Stimulated activated CD8-positive, alpha-beta memory T cell treated with anti-CD3 and anti-CD28 coated beads, Interleukin-7, amount 100 ng/mL, for 24 hours (primary cell): Measurements from ENCODE around the gene SLC5A5.
"Not testable (repeated sequence)": the region's sequence is repeated elsewhere in the genome, so short reads cannot be mapped to it uniquely, and the experiment has no call there.

ENCODE experiments used
- DNase-seq: peaks from one replicate; pipeline ENCODE4 v3.0.0-alpha.2; 2020; ENCODE audit warnings: low read depth

Gene SLC5A5

GRCh38 chr19:17871032-17871877 lies 490 bp upstream of the SLC5A5 start:
- no peak for DNase-seq

DNA sequence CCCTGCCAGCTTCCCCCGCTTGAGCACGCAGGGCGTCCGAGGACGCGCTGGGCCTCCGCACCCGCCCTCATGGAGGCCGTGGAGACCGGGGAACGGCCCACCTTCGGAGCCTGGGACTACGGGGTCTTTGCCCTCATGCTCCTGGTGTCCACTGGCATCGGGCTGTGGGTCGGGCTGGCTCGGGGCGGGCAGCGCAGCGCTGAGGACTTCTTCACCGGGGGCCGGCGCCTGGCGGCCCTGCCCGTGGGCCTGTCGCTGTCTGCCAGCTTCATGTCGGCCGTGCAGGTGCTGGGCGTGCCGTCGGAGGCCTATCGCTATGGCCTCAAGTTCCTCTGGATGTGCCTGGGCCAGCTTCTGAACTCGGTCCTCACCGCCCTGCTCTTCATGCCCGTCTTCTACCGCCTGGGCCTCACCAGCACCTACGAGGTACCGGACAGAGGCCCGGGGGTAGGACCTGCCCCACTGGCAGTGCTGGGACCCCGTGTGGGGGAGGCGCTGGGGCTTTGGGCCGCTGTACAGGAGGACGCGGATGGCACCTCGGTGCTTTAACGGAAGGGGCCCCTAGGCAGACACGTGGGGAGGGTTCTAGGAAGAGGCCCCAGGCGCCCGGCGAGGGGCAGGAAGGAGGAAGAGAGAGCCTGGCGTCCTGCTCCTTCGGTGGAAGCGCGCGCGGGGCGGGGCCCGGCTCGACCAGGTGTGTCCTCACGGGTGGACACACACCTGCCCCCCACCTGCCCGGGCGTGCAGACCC lies 681 bp downstream of the SLC5A5 start:
- DNase-seq: no peak

GRCh38 chr19:17873786-17874757 lies 2.3 kb downstream of the SLC5A5 start:
- DNase-seq: peak; percentile 53

DNA sequence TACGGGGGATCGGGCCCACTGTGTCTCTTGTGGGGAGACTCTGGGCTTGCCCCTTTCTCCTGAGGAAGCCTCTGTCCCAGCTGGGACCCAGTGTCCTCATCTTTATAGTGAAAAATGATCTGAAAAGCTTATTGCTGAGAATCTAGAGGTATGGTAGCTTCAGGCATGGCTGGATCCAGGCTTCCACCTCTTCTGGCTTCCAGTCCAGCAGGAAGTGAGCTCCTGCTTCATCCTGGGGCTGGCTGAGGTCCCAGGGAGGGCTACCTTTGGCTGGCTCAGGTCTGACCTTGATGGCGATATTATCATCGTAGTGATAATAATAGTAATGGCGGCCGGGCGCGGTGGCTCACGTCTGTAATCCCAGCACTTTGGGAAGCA lies 3.0 kb downstream of the SLC5A5 start:
- DNase-seq: no peak

DNA sequence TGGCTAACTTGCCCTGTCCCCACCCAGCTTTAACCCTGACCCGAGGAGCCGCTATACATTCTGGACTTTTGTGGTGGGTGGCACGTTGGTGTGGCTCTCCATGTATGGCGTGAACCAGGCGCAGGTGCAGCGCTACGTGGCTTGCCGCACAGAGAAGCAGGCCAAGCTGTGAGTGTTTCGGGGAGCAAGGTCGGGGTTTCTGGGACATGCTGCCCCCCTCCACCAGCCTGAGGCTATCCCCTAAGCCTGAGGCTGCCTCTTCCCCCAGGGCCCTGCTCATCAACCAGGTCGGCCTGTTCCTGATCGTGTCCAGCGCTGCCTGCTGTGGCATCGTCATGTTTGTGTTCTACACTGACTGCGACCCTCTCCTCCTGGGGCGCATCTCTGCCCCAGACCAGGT lies 6.0 kb downstream of the SLC5A5 start:
- no peak for DNase-seq

GRCh38 chr19:17879466-17879865 lies 7.7 kb downstream of the SLC5A5 start:
- no peak for DNase-seq

GRCh38 chr19:17881701-17882100 lies 10.0 kb downstream of the SLC5A5 start:
- DNase-seq: no peak

DNA sequence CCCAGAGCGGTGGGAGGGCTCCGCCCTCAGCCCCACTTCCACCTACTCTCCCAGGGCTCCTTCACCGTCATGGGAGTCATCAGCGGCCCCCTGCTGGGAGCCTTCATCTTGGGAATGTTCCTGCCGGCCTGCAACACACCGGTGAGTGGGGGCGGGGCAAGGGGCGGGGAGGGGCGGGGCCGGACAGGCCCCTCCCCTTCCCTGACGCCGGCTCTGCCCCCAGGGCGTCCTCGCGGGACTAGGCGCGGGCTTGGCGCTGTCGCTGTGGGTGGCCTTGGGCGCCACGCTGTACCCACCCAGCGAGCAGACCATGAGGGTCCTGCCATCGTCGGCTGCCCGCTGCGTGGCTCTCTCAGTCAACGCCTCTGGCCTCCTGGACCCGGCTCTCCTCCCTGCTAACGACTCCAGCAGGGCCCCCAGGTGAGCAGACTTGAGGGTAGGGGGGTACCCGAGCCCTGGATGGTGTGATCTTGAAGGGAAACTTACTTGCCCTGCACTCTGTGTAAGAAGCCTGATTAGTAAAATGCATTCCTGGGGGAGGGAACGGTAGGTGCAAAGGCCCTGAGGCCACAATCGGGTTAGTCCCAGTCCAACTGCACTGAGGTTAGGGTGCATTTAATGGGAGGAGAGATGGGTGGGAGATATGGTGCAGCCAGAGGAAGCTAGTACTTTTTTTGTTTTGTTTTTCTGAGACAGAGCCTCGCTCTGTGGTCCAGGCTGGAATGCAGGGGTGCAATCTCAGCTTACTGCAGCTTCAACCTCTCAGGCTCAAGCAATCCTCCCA lies 12.1 kb downstream of the SLC5A5 start:
- DNase-seq: no peak

GRCh38 chr19:17886515-17886914 lies 14.8 kb downstream of the SLC5A5 start:
- no peak for DNase-seq

DNA sequence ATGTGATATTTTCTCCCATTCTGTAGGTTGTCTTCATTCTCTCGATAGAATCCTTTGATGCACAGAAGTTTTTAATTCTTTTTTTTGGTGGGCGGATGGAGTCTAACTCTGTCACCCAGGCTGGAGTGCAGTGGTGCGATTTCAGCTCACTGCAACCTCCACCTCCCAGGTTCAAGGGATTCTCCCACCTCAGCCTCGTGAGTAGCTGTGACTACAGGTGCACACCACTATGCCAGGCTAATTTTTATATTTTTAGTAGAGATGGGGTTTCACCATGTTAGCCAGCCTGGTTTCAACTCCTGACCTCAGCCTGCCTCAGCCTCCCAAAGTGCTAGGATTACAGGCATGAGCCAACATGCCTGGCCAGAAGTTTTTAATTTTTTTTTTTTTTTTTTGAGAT lies 15.5 kb downstream of the SLC5A5 start:
- DNase-seq: not testable (repeated sequence)

DNA sequence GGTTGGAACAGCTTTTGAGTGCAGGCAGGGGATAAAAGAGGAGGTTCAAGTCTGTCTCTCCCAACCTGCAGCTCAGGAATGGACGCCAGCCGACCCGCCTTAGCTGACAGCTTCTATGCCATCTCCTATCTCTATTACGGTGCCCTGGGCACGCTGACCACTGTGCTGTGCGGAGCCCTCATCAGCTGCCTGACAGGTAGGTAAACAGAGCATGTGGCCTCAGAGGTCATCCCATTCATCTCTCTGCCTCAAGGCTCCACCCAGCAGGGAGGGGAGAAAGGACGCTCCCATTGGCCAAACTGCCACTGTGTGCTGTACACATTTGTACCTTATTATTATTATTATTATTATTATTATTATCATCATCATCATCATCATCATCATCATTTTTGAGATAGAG lies 16.5 kb downstream of the SLC5A5 start:
- DNase-seq: no peak

DNA sequence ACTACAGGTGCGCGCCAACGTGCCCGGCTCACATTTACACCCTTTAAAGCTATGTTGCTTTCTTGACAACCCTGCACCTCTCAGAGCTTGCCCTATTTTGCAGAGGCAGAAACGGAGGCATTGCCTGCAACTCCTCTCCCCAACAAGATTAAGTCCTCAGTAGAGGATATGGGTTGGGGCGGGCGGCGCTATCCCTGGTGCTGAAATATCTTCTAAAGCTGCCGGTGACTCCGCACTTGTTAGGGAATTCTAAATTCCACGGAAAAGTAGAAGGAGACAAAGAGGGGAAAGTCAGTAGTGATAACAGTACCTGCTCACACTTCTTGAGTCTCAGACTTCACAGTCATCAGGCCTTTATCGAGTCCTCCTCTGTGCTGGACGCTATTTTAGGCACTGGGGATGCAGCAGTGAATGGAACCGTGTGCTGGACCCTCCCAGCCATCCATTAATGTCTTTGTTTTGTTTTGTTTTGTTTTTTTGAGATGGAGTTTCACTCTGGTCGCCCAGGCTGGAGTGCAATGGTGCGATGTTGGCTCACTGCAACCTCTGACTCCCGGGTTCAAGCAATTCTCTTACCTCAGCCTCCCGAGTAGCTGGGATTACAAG lies 18.0 kb downstream of the SLC5A5 start:
- DNase-seq: no peak

DNA sequence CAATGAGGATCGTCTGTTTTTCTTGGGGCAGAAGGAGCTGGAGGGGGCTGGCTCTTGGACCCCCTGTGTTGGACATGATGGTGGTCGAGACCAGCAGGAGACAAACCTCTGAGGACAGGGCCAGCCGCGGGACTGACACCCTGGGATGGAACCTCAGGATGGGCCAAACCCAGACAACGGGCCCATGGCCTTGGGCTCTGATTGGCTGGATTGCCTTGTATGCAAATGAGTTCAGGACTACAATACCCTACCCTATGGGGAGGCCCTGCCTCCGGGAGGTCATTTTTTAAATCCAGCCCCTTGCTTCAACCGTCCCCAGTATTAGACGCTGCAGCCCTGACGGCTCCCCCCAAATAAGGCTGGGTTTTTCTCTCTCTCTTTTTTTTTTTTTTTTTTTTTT lies 22.0 kb downstream of the SLC5A5 start:
- no peak for DNase-seq

DNA sequence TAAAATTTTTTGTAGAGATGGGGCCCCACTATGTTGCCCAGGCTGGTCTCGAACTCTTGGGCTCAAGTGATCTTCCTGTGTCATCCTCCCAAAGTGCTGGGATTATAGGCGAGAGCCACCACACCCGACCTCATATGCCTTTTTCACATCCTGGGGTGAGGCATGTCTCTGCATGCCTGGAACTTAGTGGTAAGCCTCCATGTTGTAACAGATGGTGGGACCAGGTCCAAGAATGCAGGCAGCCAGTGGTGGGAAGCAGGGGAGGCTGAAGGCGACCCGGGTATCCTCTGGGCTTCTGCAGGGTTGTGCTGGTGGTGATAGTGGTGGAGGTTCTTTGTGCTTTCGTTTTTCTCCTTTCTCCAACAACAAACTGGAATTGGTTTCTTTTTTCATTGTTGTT lies 31.0 kb downstream of the SLC5A5 start:
- no peak for DNase-seq

DNA sequence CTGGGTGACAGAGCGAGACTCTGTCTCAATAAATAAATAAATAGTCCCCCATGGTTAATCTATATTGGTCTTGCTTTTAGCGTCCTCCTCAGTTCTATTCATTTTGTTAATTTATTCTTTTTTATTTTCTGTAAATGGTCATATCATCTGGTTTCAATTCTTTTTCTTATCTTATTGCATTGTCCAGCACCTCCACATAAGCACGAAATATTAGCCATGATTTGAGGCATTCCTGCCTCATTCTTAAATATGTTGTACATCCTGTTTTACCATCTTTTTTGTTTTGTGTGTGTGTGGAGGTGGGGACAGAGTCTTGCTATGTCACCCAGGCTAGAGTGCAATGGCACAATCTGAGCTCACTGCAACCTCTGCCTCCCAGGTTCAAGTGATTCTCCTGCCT lies 36.5 kb downstream of the SLC5A5 start:
- DNase-seq: no peak

- no peak for DNase-seq
Measured at GRCh38 chr19:17909003-17909732, 37.4 kb downstream of the SLC5A5 start.

GRCh38 chr19:17910791-17911360 lies 39.1 kb downstream of the SLC5A5 start:
- DNase-seq: no peak

DNA sequence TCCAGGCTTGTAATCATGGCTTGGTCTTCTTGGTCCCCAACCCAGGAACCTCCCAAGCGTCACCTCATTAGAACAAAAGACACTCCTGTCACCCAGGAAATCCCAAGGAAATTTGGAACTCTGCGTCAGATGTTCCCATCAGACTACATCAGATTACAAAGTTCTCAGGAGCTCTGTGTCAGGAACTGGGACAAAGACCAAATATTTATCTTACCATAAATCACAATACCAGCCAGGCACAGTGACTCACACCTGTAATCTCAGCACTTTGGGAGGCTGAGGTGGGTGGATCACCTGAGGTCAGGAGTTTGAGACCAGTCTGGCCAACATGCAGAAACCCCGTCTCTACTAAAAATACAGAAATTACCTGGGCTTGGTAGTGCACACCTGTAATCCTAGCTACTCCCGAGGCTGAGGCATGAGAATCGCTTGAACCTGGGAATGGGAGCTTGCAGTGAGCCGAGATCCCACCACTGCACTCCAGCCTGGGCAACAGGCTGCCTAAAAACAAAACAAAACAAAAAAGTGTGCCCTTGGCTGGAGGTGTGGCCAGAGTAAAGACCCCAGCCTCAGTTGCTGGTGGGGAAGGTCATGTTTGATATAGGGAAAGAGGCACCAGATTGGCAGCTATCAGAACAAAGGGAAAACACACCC lies 44.3 kb downstream of the SLC5A5 start:
- no peak for DNase-seq

DNA sequence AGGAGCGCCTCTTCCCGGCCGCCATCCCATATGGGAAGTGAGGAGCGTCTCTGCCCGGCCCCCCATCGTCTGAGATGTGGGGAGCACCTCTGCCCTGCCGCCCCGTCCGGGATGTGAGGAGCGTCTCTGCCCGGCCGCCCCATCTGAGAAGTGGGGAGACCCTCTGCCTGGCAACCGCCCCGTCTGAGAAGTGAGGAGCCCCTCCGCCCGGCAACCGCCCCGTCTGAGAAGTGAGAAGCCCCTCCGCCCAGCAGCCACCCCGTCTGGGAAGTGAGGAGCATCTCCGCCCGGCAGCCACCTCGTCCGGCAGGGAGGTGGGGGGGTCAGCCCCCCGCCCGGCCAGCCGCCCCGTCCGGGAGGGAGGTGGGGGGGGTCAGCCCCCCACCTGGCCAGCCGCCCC lies 46.4 kb downstream of the SLC5A5 start:
- DNase-seq: not testable (repeated sequence)
